Posterior cingulate gyrus (tissue), 11 donors: ENCODE measurements around the gene FKBP6.
"Not testable (repeated sequence)": the region's sequence is repeated elsewhere in the genome, so short reads cannot be mapped to it uniquely, and the experiment has no call there.

Source experiments
- DNase-seq, 10 donors: peaks; one replicate each; pipeline versions ENCODE4 v3.0.0 to v3.0.0-alpha.2; 2020 to 2021; ENCODE audit warnings: mixed read lengths in 3 of 10
- intact Hi-C: fragments of 100-400 bp; cut with DNase I; formaldehyde crosslinking; loops from one replicate; pipeline ENCODE4 v1.15.1; 2023

The FKBP6 gene

GRCh38 chr7:73387221-73387828, 59.4 kb downstream of the FKBP6 start:
- DNase-seq = peak in 1 of 10 donors; percentile 9
- intact Hi-C loops = no loop called here

- no peak for DNase-seq
- intact Hi-C loops = no loop called here
Observed at GRCh38 chr7:73387908-73388414, 60.0 kb downstream of the FKBP6 start.

GRCh38 chr7:73391396-73391795, 63.4 kb downstream of the FKBP6 start:
- intact Hi-C loops = no loop called here
- DNase-seq = no peak

- no peak for DNase-seq
- intact Hi-C loops = no loop called here
Observed at GRCh38 chr7:73394422-73394821, 66.5 kb downstream of the FKBP6 start.

GRCh38 chr7:73395538-73396503, 67.9 kb downstream of the FKBP6 start:
- intact Hi-C loops = no loop called here
- DNase-seq = peak in 2 of 10 donors; percentile 69 to 72

GRCh38 chr7:73397521-73398281, 69.7 kb downstream of the FKBP6 start:
- intact Hi-C loops = no loop called here
- DNase-seq = peak in 2 of 10 donors; percentile 39 to 74

GRCh38 chr7:73399185-73400050, 71.5 kb downstream of the FKBP6 start:
- intact Hi-C loops = not testable (repeated sequence)
- DNase-seq = peak; percentile 54 to 96 (median 70)

GRCh38 chr7:73404860-73405259, 76.9 kb downstream of the FKBP6 start:
- intact Hi-C loops = not testable (repeated sequence)
- peak in 2 of 10 donors; percentile 34 to 55 for DNase-seq
